IMR-90 (cell line): ENCODE results near the gene PNMA8B.

Experiments
- FOS ChIP-seq: fragments of 150-350 bp; IDR thresholded peaks from 2 replicates; pipeline ENCODE4 v1.6.1; 2016; ENCODE audit warnings: low read depth, low read length
- MAFK ChIP-seq: IDR thresholded peaks from 2 replicates; pipeline ENCODE4 v1.6.1; 2012; ENCODE audit warnings: low read depth, low read length, improper control_type of control experiment
- MXI1 ChIP-seq: IDR thresholded peaks from 2 replicates; pipeline ENCODE4 v1.6.1; 2012; ENCODE audit warnings: low read depth, mild to moderate bottlenecking, low read length, moderate library complexity, borderline replicate concordance
- POLR2A ChIP-seq: IDR thresholded peaks from 2 replicates; pipeline ENCODE4 v1.6.1; 2012; ENCODE audit warnings: mild to moderate bottlenecking, low read depth, low read length
- RAD21 ChIP-seq: IDR thresholded peaks from 2 replicates; pipeline ENCODE4 v1.6.1; 2012; ENCODE audit warnings: low read length, improper control_type of control experiment
- RCOR1 ChIP-seq: IDR thresholded peaks from 2 replicates; pipeline ENCODE4 v1.6.1; 2012; ENCODE audit warnings: mild to moderate bottlenecking, low read length, improper control_type of control experiment; ENCODE audit not compliant: insufficient replicate concordance
- TF ChIP-seq, protein P1 (sequence below): conservative IDR thresholded peaks from 2 replicates; pipeline ENCODE4 v1.5.1; 2012; ENCODE audit warnings: mild to moderate bottlenecking, low read depth, low read length, improper control_type of control experiment
- TF ChIP-seq, protein P2 (sequence below): fragments of 150-350 bp; IDR thresholded peaks from 2 replicates; pipeline ENCODE4 v1.6.1; 2017; ENCODE audit warnings: mild to moderate bottlenecking, antibody characterized with exemption, low read length, low read depth

DNA sequence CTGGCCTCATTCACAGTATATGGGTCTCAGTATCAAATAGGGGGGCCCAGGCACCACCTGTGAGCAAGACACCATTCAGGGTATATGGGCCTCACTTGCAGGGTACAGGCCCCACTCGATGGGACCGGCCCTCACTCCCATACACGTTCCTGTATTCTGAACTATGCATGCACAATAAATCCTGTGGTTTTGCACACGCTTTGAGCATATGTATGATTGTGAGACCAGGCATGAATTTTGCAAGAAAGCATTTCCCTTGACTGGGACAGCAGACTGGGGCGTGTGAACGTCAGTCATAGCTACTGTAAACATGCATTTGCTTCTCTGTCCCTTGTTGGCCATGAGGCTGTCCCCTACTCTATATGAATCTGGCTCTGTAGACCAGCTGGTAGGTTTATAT, 637 bp upstream of the PNMA8B start:
- TF ChIP-seq POLR2A (no peak), RAD21 (no peak), MAFK (no peak), MXI1 (no peak), RCOR1 (no peak), FOS (no peak)
- TF ChIP-seq, protein P1, sequence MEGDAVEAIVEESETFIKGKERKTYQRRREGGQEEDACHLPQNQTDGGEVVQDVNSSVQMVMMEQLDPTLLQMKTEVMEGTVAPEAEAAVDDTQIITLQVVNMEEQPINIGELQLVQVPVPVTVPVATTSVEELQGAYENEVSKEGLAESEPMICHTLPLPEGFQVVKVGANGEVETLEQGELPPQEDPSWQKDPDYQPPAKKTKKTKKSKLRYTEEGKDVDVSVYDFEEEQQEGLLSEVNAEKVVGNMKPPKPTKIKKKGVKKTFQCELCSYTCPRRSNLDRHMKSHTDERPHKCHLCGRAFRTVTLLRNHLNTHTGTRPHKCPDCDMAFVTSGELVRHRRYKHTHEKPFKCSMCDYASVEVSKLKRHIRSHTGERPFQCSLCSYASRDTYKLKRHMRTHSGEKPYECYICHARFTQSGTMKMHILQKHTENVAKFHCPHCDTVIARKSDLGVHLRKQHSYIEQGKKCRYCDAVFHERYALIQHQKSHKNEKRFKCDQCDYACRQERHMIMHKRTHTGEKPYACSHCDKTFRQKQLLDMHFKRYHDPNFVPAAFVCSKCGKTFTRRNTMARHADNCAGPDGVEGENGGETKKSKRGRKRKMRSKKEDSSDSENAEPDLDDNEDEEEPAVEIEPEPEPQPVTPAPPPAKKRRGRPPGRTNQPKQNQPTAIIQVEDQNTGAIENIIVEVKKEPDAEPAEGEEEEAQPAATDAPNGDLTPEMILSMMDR, result no peak
- TF ChIP-seq, protein P2, sequence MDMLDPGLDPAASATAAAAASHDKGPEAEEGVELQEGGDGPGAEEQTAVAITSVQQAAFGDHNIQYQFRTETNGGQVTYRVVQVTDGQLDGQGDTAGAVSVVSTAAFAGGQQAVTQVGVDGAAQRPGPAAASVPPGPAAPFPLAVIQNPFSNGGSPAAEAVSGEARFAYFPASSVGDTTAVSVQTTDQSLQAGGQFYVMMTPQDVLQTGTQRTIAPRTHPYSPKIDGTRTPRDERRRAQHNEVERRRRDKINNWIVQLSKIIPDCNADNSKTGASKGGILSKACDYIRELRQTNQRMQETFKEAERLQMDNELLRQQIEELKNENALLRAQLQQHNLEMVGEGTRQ, result no peak
